Measurements from ENCODE around the gene FAM162A.

FAM162A gene

GRCh38 chr3:122395582-122395981 lies 11.6 kb downstream of the FAM162A start:
- ATAC-seq, result no peak
- no peak for TF ChIP-seq ZFP30 (CRISPR knock-in tag; IDR thresholded peaks at IDR 0.05)
- TF ChIP-seq ESRRG (CRISPR knock-in tag; IDR thresholded peaks at IDR 0.05), result no peak
- no peak for TF ChIP-seq TSHZ2 (CRISPR knock-in tag; IDR thresholded peaks at IDR 0.05)
- TF ChIP-seq TCF4 (CRISPR knock-in tag; IDR thresholded peaks at IDR 0.05; ENCODE audit: borderline replicate concordance), result no peak
- no peak for TF ChIP-seq BACH2 (CRISPR knock-in tag; IDR thresholded peaks at IDR 0.05; ENCODE audit: borderline replicate concordance)

GRCh38 chr3:122396511-122396910 lies 12.5 kb downstream of the FAM162A start:
- TF ChIP-seq ISL1 (CRISPR knock-in tag; IDR thresholded peaks at IDR 0.05) (no peak), GLIS3 (CRISPR knock-in tag; IDR thresholded peaks at IDR 0.05) (no peak), ZNF565 (CRISPR knock-in tag; conservative IDR thresholded peaks at IDR 0.05; ENCODE audit: low read depth) (no peak), BACH2 (CRISPR knock-in tag; IDR thresholded peaks at IDR 0.05; ENCODE audit: borderline replicate concordance) (no peak), TSHZ2 (CRISPR knock-in tag; IDR thresholded peaks at IDR 0.05) (no peak), ARNTL (CRISPR knock-in tag; IDR thresholded peaks at IDR 0.05; ENCODE audit: borderline replicate concordance, low read depth) (no peak), SNAI2 (CRISPR knock-in tag; IDR thresholded peaks at IDR 0.05) (no peak), ESRRG (CRISPR knock-in tag; IDR thresholded peaks at IDR 0.05) (no peak), CREB5 (CRISPR knock-in tag; IDR thresholded peaks at IDR 0.05; ENCODE audit: low read depth) (no peak)

GRCh38 chr3:122397201-122397600 lies 13.2 kb downstream of the FAM162A start:
- TF ChIP-seq SNAI2 (CRISPR knock-in tag; IDR thresholded peaks at IDR 0.05) (no peak), ZNF70 (CRISPR knock-in tag; IDR thresholded peaks at IDR 0.05) (no peak), ZFP30 (CRISPR knock-in tag; IDR thresholded peaks at IDR 0.05) (no peak), TOX (CRISPR knock-in tag; IDR thresholded peaks at IDR 0.05; ENCODE audit: borderline replicate concordance) (no peak), ZNF8 (CRISPR knock-in tag; IDR thresholded peaks at IDR 0.05) (no peak), ZFP3 (CRISPR knock-in tag; IDR thresholded peaks at IDR 0.05) (no peak), BACH2 (CRISPR knock-in tag; IDR thresholded peaks at IDR 0.05; ENCODE audit: borderline replicate concordance) (no peak), ZNF565 (CRISPR knock-in tag; conservative IDR thresholded peaks at IDR 0.05; ENCODE audit: low read depth) (no peak), TSHZ2 (CRISPR knock-in tag; IDR thresholded peaks at IDR 0.05) (no peak), ZC3H10 (CRISPR knock-in tag; IDR thresholded peaks at IDR 0.05) (no peak), OSR1 (CRISPR knock-in tag; IDR thresholded peaks at IDR 0.05) (no peak), RARB (CRISPR knock-in tag; IDR thresholded peaks at IDR 0.05) (no peak)
- ATAC-seq, result no peak

More at GRCh38 chr3:122396511-122396910, 12.5 kb downstream of the FAM162A start:
- ATAC-seq, result no peak

- no peak for ATAC-seq
- no peak for TF ChIP-seq CSDC2 (CRISPR knock-in tag; IDR thresholded peaks at IDR 0.05)
- TF ChIP-seq ISL1 (CRISPR knock-in tag; IDR thresholded peaks at IDR 0.05), result no peak
- no peak for TF ChIP-seq ZNF8 (CRISPR knock-in tag; IDR thresholded peaks at IDR 0.05)
- TF ChIP-seq PATZ1 (CRISPR knock-in tag; IDR thresholded peaks at IDR 0.05; ENCODE audit: borderline replicate concordance), result no peak
- no peak for TF ChIP-seq TSHZ2 (CRISPR knock-in tag; IDR thresholded peaks at IDR 0.05)
- TF ChIP-seq TCF4 (CRISPR knock-in tag; IDR thresholded peaks at IDR 0.05; ENCODE audit: borderline replicate concordance), result no peak
- TF ChIP-seq GLIS3 (CRISPR knock-in tag; IDR thresholded peaks at IDR 0.05), result no peak
- no peak for TF ChIP-seq ZFP30 (CRISPR knock-in tag; IDR thresholded peaks at IDR 0.05)
- TF ChIP-seq BACH2 (CRISPR knock-in tag; IDR thresholded peaks at IDR 0.05; ENCODE audit: borderline replicate concordance), result no peak
- TF ChIP-seq PPARA (CRISPR knock-in tag; IDR thresholded peaks at IDR 0.05; ENCODE audit: borderline replicate concordance), result no peak
- TF ChIP-seq ZC3H10 (CRISPR knock-in tag; IDR thresholded peaks at IDR 0.05), result no peak
Measured at GRCh38 chr3:122398920-122399319, 14.9 kb downstream of the FAM162A start.
